Stimulated activated CD4-positive, alpha-beta T cell treated with anti-CD3 and anti-CD28 coated beads, Interleukin-15, amount 100 ng/mL, for 48 hours (primary cell): ENCODE measurements around the gene HDX.
"Not testable (repeated sequence)": the region's sequence is repeated elsewhere in the genome, so short reads cannot be mapped to it uniquely, and the experiment has no call there.

Experiments used
- DNase-seq, 2 donors: peaks; one replicate each; pipeline ENCODE4 v3.0.0-alpha.2; 2020; ENCODE audit warnings: low read depth in 2 of 2

The HDX gene

GRCh38 chrX:84501798-84502628 lies at the start of gene HDX:
Gene HDX (minus strand): TSS chrX:84502453. CDS start chrX:84475397, 27,056 bp downstream.
- DNase-seq: peak; percentile 43 to 57

- not testable (repeated sequence) for DNase-seq
These were observed 39.1 kb upstream of the HDX start for GRCh38 chrX:84541315-84541714.

- DNase-seq: not testable (repeated sequence)
These were observed 35.4 kb upstream of the HDX start for GRCh38 chrX:84537627-84538026.

GRCh38 chrX:84488426-84488825 lies 13.8 kb downstream of the HDX start:
- DNase-seq: no peak

GRCh38 chrX:84487365-84488353 lies 14.6 kb downstream of the HDX start:
- no peak for DNase-seq

- DNase-seq: no peak
These were observed 23.2 kb downstream of the HDX start for GRCh38 chrX:84479086-84479485.

GRCh38 chrX:84477114-84477513 lies 25.1 kb downstream of the HDX start:
- no peak for DNase-seq

- DNase-seq: no peak
These were observed 26.7 kb downstream of the HDX start for GRCh38 chrX:84475596-84475995.

GRCh38 chrX:84475101-84475500 lies 27.2 kb downstream of the HDX start:
- DNase-seq: no peak

- no peak for DNase-seq
These were observed 33.0 kb downstream of the HDX start for GRCh38 chrX:84469226-84469625.

- DNase-seq: no peak
These were observed 34.4 kb downstream of the HDX start for GRCh38 chrX:84467898-84468297.

GRCh38 chrX:84453351-84454246 lies 48.7 kb downstream of the HDX start:
- DNase-seq: no peak

GRCh38 chrX:84441143-84441542 lies 61.1 kb downstream of the HDX start:
- no peak for DNase-seq

GRCh38 chrX:84415140-84415539 lies 87.1 kb downstream of the HDX start:
- no peak for DNase-seq

- no peak for DNase-seq
These were observed 138.6 kb downstream of the HDX start for GRCh38 chrX:84363663-84364062.

GRCh38 chrX:84363051-84363450 lies 139.2 kb downstream of the HDX start:
- no peak for DNase-seq

- DNase-seq: no peak
These were observed 139.9 kb downstream of the HDX start for GRCh38 chrX:84362184-84362838.

- DNase-seq: no peak
These were observed 144.0 kb downstream of the HDX start for GRCh38 chrX:84358271-84358670.

GRCh38 chrX:84357296-84357695 lies 145.0 kb downstream of the HDX start:
- DNase-seq: no peak

- no peak for DNase-seq
These were observed 161.3 kb downstream of the HDX start for GRCh38 chrX:84340968-84341367.
